ENCODE results near the gene IMMT.

DNA sequence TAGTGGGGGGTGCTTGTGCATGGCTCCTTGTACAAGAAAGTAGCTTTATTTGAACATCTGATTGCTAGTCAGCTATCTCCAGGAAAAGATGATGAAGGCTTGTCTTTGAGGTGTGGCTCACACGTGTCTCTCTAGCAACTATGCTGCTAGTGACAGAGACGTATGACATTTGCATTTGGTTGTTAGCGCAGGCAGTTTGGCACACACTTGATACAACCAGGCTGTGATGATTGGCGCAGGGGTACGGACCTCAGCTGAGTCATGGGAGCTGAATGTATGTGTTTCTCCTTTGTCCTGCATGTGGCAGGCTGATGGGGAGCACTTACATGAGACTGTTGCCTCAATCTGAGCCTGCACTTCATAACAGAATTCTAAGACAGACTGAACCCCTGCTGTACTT lies 59.6 kb downstream of the IMMT start:
- no peak for TF ChIP-seq CTCF (IDR thresholded peaks at IDR 0.05; ENCODE audit: insufficient read depth, low read depth, low read length)
- TF ChIP-seq EZH2 (IDR thresholded peaks at IDR 0.05; ENCODE audit: insufficient read depth, low read length) = no peak

Data from astrocyte (in vitro differentiated cells and primary cell).